ENCODE data around the gene ELOVL3.

The ELOVL3 gene

GRCh38 chr10:102240467-102241031 is 14.4 kb downstream of the ELOVL3 start:
- Histone ChIP-seq H4K20me1 (ENCODE audit: insufficient read depth, low read length) (0 out of 2 replicates have a peak, but pooled peaks cover 4% of the 10 kb centered on the region), H3K4me3 (ENCODE audit: low read depth in 1 of 2, low read length in 2 of 2) (no peak overlapping the region), H3K36me3 (ENCODE audit: insufficient read depth, low read length) (no peaks in the 10 kb centered on the region; the same call in 1 of the 2 replicates), H3K9me3 (ENCODE audit: insufficient read depth, low read length, severe bottlenecking) (no peaks in the 10 kb centered on the region), H3K79me2 (ENCODE audit: insufficient read depth, low read length) (peaks cover 2% of the 10 kb centered on the region), H3K27me3 (ENCODE audit: insufficient read depth, low read length, poor library complexity) (peaks cover 22% of the 10 kb centered on the region), H3K9ac (ENCODE audit: low read depth, low read length) (no peak overlapping the region), H3K4me1 (ENCODE audit: insufficient read depth, low read length) (peaks cover 10% of the 10 kb centered on the region), H3K27ac (ENCODE audit: low read length) (no peak overlapping the region), H2AFZ (ENCODE audit: low read depth, low read length) (no peak overlapping the region), H3K4me2 (ENCODE audit: insufficient read depth, low read length) (no peak overlapping the region)
- DNase-seq (no peak), ATAC-seq (ENCODE audit: insufficient read depth, low read depth) (no peak)
- TF ChIP-seq CTCF (IDR thresholded peaks at IDR 0.05; ENCODE audit: borderline replicate concordance, extremely low read depth, low read length, poor library complexity, severe bottlenecking) (no peak), EZH2 (IDR thresholded peaks at IDR 0.05; ENCODE audit: borderline replicate concordance, low read depth, low read length, severe bottlenecking) (no peak)

GRCh38 chr10:102241032-102241443 is 14.9 kb downstream of the ELOVL3 start:
- Histone ChIP-seq H3K27ac (ENCODE audit: low read length) (no peak overlapping the region), H3K27me3 (ENCODE audit: insufficient read depth, low read length, poor library complexity) (peaks cover 18% of the 10 kb centered on the region), H3K4me1 (ENCODE audit: insufficient read depth, low read length) (peaks cover 10% of the 10 kb centered on the region), H3K79me2 (ENCODE audit: insufficient read depth, low read length) (peaks cover 7% of the 10 kb centered on the region), H3K4me2 (ENCODE audit: insufficient read depth, low read length) (no peak overlapping the region), H3K9ac (ENCODE audit: low read depth, low read length) (no peak overlapping the region), H2AFZ (ENCODE audit: low read depth, low read length) (no peak overlapping the region), H3K4me3 (ENCODE audit: low read depth in 1 of 2, low read length in 2 of 2) (no peak overlapping the region), H4K20me1 (ENCODE audit: insufficient read depth, low read length) (peaks cover 3% of the 10 kb centered on the region; the same call in 1 of the 2 replicates), H3K36me3 (ENCODE audit: insufficient read depth, low read length) (no peaks in the 10 kb centered on the region; the same call in 1 of the 2 replicates), H3K9me3 (ENCODE audit: insufficient read depth, low read length, severe bottlenecking) (no peaks in the 10 kb centered on the region)
- TF ChIP-seq CTCF (IDR thresholded peaks at IDR 0.05; ENCODE audit: borderline replicate concordance, extremely low read depth, low read length, poor library complexity, severe bottlenecking) = no peak
- no peak for TF ChIP-seq EZH2 (IDR thresholded peaks at IDR 0.05; ENCODE audit: borderline replicate concordance, low read depth, low read length, severe bottlenecking)
- DNase-seq = no peak
- ATAC-seq (ENCODE audit: insufficient read depth, low read depth) = no peak

- TF ChIP-seq CTCF (IDR thresholded peaks at IDR 0.05; ENCODE audit: borderline replicate concordance, extremely low read depth, low read length, poor library complexity, severe bottlenecking) (no peak), EZH2 (IDR thresholded peaks at IDR 0.05; ENCODE audit: borderline replicate concordance, low read depth, low read length, severe bottlenecking) (no peak)
- no peak within 1 kb of the TSS for H3K9ac ChIP-seq (ENCODE audit: low read depth, low read length)
Measured at GRCh38 chr10:102241444-102242117, 15.5 kb downstream of the ELOVL3 start, which contains the start of gene PITX3. TSS of gene PITX3 (minus strand) at chr10:102241512. CDS start at chr10:102232080, 9,432 bp downstream.

More at GRCh38 chr10:102241444-102242117, 15.5 kb downstream of the ELOVL3 start, which contains the start of gene PITX3:
- Histone ChIP-seq H3K4me3 (ENCODE audit: low read depth in 1 of 2, low read length in 2 of 2) (no peak within 1 kb of the TSS), H3K36me3 (ENCODE audit: insufficient read depth, low read length) (no peaks in the 10 kb centered on the region; the same call in 1 of the 2 replicates), H4K20me1 (ENCODE audit: insufficient read depth, low read length) (peaks cover 7% of the 10 kb centered on the region; the same call in 1 of the 2 replicates), H3K27ac (ENCODE audit: low read length) (no peak within 1 kb of the TSS), H2AFZ (ENCODE audit: low read depth, low read length) (no peak within 1 kb of the TSS), H3K27me3 (ENCODE audit: insufficient read depth, low read length, poor library complexity) (peaks cover 12% of the 10 kb centered on the region), H3K4me2 (ENCODE audit: insufficient read depth, low read length) (no peak within 1 kb of the TSS), H3K9me3 (ENCODE audit: insufficient read depth, low read length, severe bottlenecking) (no peaks in the 10 kb centered on the region), H3K79me2 (ENCODE audit: insufficient read depth, low read length) (peaks cover 12% of the 10 kb centered on the region), H3K4me1 (ENCODE audit: insufficient read depth, low read length) (peaks cover 16% of the 10 kb centered on the region)
- no peak for ATAC-seq (ENCODE audit: insufficient read depth, low read depth)
- no peak for DNase-seq
